Anterior cingulate cortex (tissue), 58 donors: ENCODE measurements around the gene RIN1.
"Not testable (repeated sequence)": the region's sequence is repeated elsewhere in the genome, so short reads cannot be mapped to it uniquely, and the experiment has no call there.

ENCODE experiments used
- DNase-seq, 58 donors: peaks; one replicate each; lab custom pipeline; 2025; lab: John Stamatoyannopoulos, UW

The RIN1 gene

GRCh38 chr11:66322732-66323427, 13.4 kb downstream of the RIN1 start:
- no peak for DNase-seq

- no peak for DNase-seq
Measured at GRCh38 chr11:66321606-66322005, 14.6 kb downstream of the RIN1 start.

GRCh38 chr11:66320748-66321147, 15.5 kb downstream of the RIN1 start:
- DNase-seq = not testable (repeated sequence)

- not testable (repeated sequence) for DNase-seq
Measured at GRCh38 chr11:66320289-66320688, 15.9 kb downstream of the RIN1 start.

- no peak for DNase-seq
Measured at GRCh38 chr11:66318600-66318970, 17.6 kb downstream of the RIN1 start.

GRCh38 chr11:66317723-66318599, 18.3 kb downstream of the RIN1 start:
- peak in 5 of 58 donors; percentile 11 to 63 (median 40) for DNase-seq

- peak in 2 of 58 donors; percentile 17 to 22 for DNase-seq
Measured at GRCh38 chr11:66317322-66317722, 18.9 kb downstream of the RIN1 start.

GRCh38 chr11:66316849-66317251, 19.4 kb downstream of the RIN1 start, which contains the start of gene CD248:
CD248 (minus strand) TSS chr11:66317044; CDS start chr11:66317027, 17 bp downstream.
- DNase-seq = peak in 8 of 58 donors; percentile 14 to 39 (median 27)

- no peak for DNase-seq
Measured at GRCh38 chr11:66315921-66316811, 20.1 kb downstream of the RIN1 start.

- DNase-seq = no peak
Measured at GRCh38 chr11:66315498-66315885, 20.7 kb downstream of the RIN1 start.

GRCh38 chr11:66314561-66315497, 21.4 kb downstream of the RIN1 start:
- no peak for DNase-seq

GRCh38 chr11:66314186-66314501, 22.1 kb downstream of the RIN1 start:
- no peak for DNase-seq

- no peak for DNase-seq
Measured at GRCh38 chr11:66313321-66314185, 22.7 kb downstream of the RIN1 start.

GRCh38 chr11:66312549-66313320, 23.5 kb downstream of the RIN1 start:
- DNase-seq = peak; percentile 46 to 98 (median 90)

- DNase-seq = peak in 56 of 58 donors; percentile 32 to 93 (median 80)
Measured at GRCh38 chr11:66311965-66312548, 24.2 kb downstream of the RIN1 start.

GRCh38 chr11:66311470-66311964, 24.7 kb downstream of the RIN1 start:
- no peak for DNase-seq

GRCh38 chr11:66310803-66311440, 25.3 kb downstream of the RIN1 start:
- not testable (repeated sequence) for DNase-seq
